H1 (cell line): ENCODE results near the gene ARMH1. TPM values are rescaled to one million over a fixed set of nuclear protein-coding genes. Genes with fewer than 3 reads are reported as not detected.

Experiments
- ASH2L ChIP-seq: fragments of 200-600, 300-600 bp; sonication (generic); IDR thresholded peaks from one replicate; pipeline ENCODE4 v1.7.1; 2017; ENCODE audit warnings: low read length
- CREB1 ChIP-seq: IDR thresholded peaks from 2 replicates; pipeline ENCODE4 v1.6.1; 2012; ENCODE audit warnings: inconsistent platforms
- POU5F1 ChIP-seq: IDR thresholded peaks from 2 replicates; pipeline ENCODE4 v1.6.1; 2011; ENCODE audit warnings: low read depth, mild to moderate bottlenecking, low read length, moderate library complexity
- RFX5 ChIP-seq: IDR thresholded peaks from 2 replicates; pipeline ENCODE4 v1.6.1; 2011; ENCODE audit warnings: low read depth, low read length, improper control_type of control experiment, borderline replicate concordance
- RXRA ChIP-seq: IDR thresholded peaks from 2 replicates; pipeline ENCODE4 v1.6.1; 2011; ENCODE audit warnings: low read depth, mild to moderate bottlenecking, low read length, moderate library complexity; ENCODE audit not compliant: insufficient read depth
- SIX5 ChIP-seq: IDR thresholded peaks from 2 replicates; pipeline ENCODE4 v1.6.1; 2011; ENCODE audit warnings: mild to moderate bottlenecking, low read depth, low read length
- polyA plus RNA-seq, 7 experiments: library from polyadenylated mRNA; depleted of rRNA in 3 of 7; stranded (reverse) in 5 of 7; unstranded in 2 of 7; fragments of >200 nt in 5 of 7; fragments of 200-250 nt in 2 of 7; gene quantifications; 1 replicate in 5 of 7; 2 replicates in 1 of 7; 4 replicates in 1 of 7; pipeline versions ENCODE4 v1.2.1 to v1.2.3, GENCODE V29; 2011 to 2013; ENCODE audit warnings: missing spikeins in 2 of 7, mixed read lengths in 2 of 7
- total RNA-seq: library from RNA; stranded (reverse); fragmentation: NEBNext Ultra II Directional; extraction: Animal tissue kit (Norgen Biotek cat#: 25700); gene quantifications from 2 replicates; pipeline ENCODE4 v1.2.1, GENCODE V29; 2021

The ARMH1 gene
- total and polyA plus RNA-seq, 2 of the 8 experiments (the other 6 are each of a cell fraction or from before 2014, with no cell fraction given): 0.82 to 0.85 TPM

- TF ChIP-seq POU5F1 (no peak), CREB1 (no peak), ASH2L (no peak), SIX5 (no peak), RXRA (no peak), RFX5 (no peak)
- TF ChIP-seq, all 59 proteins: peak for 0
Observed at GRCh38 chr1:44641126-44642102, 33.1 kb upstream of the ARMH1 start (continued).
